ENCODE results near the gene IL36RN. TPM values are rescaled to one million over a fixed set of nuclear protein-coding genes. Genes with fewer than 3 reads are reported as not detected.

Gene IL36RN
- total RNA-seq, 1 experiment from 2014 or later = not detected

DNA sequence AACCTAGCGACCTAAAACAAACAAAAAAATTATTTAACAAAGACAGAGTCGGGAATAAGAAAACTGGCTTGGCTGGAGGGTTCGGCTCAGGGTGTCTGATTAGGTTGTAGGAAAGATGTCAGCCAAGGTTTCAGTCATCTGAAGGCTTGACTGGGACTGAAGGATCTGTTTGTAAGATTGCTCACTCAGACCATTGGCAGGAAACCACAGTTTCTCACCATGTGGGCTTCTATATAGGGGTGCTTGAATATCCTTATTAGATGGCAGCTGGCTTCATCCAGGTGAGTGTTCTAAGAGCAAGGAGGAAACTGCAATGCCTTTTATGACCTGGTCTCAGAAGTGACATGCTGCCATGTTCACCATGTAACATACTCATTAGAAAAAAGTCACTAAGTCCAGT is 5.3 kb upstream of the IL36RN start:
- no peak overlapping the region for H3K9ac ChIP-seq (ENCODE audit: low read length)
- H3K36me3 ChIP-seq (ENCODE audit: insufficient read depth, low read length) = no peaks in the 10 kb centered on the region
- H4K20me1 ChIP-seq (ENCODE audit: insufficient read depth, low read depth, low read length) = no peaks in the 10 kb centered on the region
- DNase-seq = no peak
- H3K4me2 ChIP-seq (ENCODE audit: low read depth, low read length, poor library complexity, severe bottlenecking) = no peak overlapping the region
- no peak overlapping the region for H2AFZ ChIP-seq (ENCODE audit: low read length)
- H3K9me2 ChIP-seq (replicated peaks; ENCODE audit: insufficient read depth, low read length) = no peaks in the 10 kb centered on the region
- H3K27ac ChIP-seq (ENCODE audit: low read length) = no peak overlapping the region
- H3K27me3 ChIP-seq (ENCODE audit: low read length) = no peaks in the 10 kb centered on the region
- no peaks in the 10 kb centered on the region for H3K9me3 ChIP-seq (ENCODE audit: low read length)
- H3K4me3 ChIP-seq (ENCODE audit: low read length) = no peak overlapping the region
- H3K4me1 ChIP-seq (ENCODE audit: low read length) = no peaks in the 10 kb centered on the region
- no peaks in the 10 kb centered on the region for H3K79me2 ChIP-seq (ENCODE audit: low read length)

GRCh38 chr2:113054066-113054465 is 4.9 kb upstream of the IL36RN start:
- Histone ChIP-seq H3K27ac (ENCODE audit: low read length) (no peak overlapping the region), H3K36me3 (ENCODE audit: insufficient read depth, low read length) (no peaks in the 10 kb centered on the region), H3K4me3 (ENCODE audit: low read length) (no peak overlapping the region), H4K20me1 (ENCODE audit: insufficient read depth, low read depth, low read length) (no peaks in the 10 kb centered on the region), H3K9ac (ENCODE audit: low read length) (no peak overlapping the region), H3K79me2 (ENCODE audit: low read length) (no peaks in the 10 kb centered on the region), H2AFZ (ENCODE audit: low read length) (no peak overlapping the region), H3K4me1 (ENCODE audit: low read length) (no peaks in the 10 kb centered on the region), H3K9me2 (replicated peaks; ENCODE audit: insufficient read depth, low read length) (no peaks in the 10 kb centered on the region), H3K27me3 (ENCODE audit: low read length) (no peaks in the 10 kb centered on the region), H3K4me2 (ENCODE audit: low read depth, low read length, poor library complexity, severe bottlenecking) (no peak overlapping the region), H3K9me3 (ENCODE audit: low read length) (no peaks in the 10 kb centered on the region)
- no peak for DNase-seq

- H3K4me3 ChIP-seq (ENCODE audit: low read length) = no peak overlapping the region
- DNase-seq = no peak
- no peak overlapping the region for H3K27ac ChIP-seq (ENCODE audit: low read length)
- H3K9ac ChIP-seq (ENCODE audit: low read length) = no peak overlapping the region
- no peak overlapping the region for H3K4me2 ChIP-seq (ENCODE audit: low read depth, low read length, poor library complexity, severe bottlenecking)
- H3K9me3 ChIP-seq (ENCODE audit: low read length) = no peaks in the 10 kb centered on the region
- H2AFZ ChIP-seq (ENCODE audit: low read length) = no peak overlapping the region
- H3K79me2 ChIP-seq (ENCODE audit: low read length) = no peaks in the 10 kb centered on the region
- H3K4me1 ChIP-seq (ENCODE audit: low read length) = no peaks in the 10 kb centered on the region
- no peaks in the 10 kb centered on the region for H3K36me3 ChIP-seq (ENCODE audit: insufficient read depth, low read length)
- H3K9me2 ChIP-seq (replicated peaks; ENCODE audit: insufficient read depth, low read length) = no peaks in the 10 kb centered on the region
- H3K27me3 ChIP-seq (ENCODE audit: low read length) = no peaks in the 10 kb centered on the region
- H4K20me1 ChIP-seq (ENCODE audit: insufficient read depth, low read depth, low read length) = no peaks in the 10 kb centered on the region
Measured at GRCh38 chr2:113056521-113056920, 2.5 kb upstream of the IL36RN start.

DNA sequence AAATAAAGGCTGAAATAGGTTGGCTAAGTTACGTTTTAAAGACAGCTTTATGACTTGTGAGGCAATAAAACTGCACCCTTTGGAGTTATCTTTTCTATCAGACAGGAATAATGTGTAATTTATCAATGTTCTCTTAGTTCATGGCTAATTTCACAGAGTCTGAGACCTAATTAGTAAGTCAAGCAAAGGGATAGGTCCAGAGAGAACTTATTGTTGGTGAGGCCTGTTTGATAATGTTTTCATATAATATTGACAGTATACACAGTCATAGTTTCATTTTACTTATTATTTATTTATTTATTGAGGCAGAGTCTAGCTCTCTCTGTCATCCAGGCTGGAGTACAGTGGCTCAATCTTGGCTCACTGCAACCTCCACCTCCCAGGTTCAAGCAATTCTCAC is 1.9 kb upstream of the IL36RN start:
- no peaks in the 10 kb centered on the region for H4K20me1 ChIP-seq (ENCODE audit: insufficient read depth, low read depth, low read length)
- DNase-seq = no peak
- H3K36me3 ChIP-seq (ENCODE audit: insufficient read depth, low read length) = no peaks in the 10 kb centered on the region
- no peak overlapping the region for H3K9ac ChIP-seq (ENCODE audit: low read length)
- H3K27me3 ChIP-seq (ENCODE audit: low read length) = no peaks in the 10 kb centered on the region
- H3K4me3 ChIP-seq (ENCODE audit: low read length) = no peak overlapping the region
- H3K9me3 ChIP-seq (ENCODE audit: low read length) = no peaks in the 10 kb centered on the region
- H3K4me2 ChIP-seq (ENCODE audit: low read depth, low read length, poor library complexity, severe bottlenecking) = no peak overlapping the region
- H3K9me2 ChIP-seq (replicated peaks; ENCODE audit: insufficient read depth, low read length) = no peaks in the 10 kb centered on the region
- no peak overlapping the region for H2AFZ ChIP-seq (ENCODE audit: low read length)
- H3K4me1 ChIP-seq (ENCODE audit: low read length) = no peaks in the 10 kb centered on the region
- no peak overlapping the region for H3K27ac ChIP-seq (ENCODE audit: low read length)
- H3K79me2 ChIP-seq (ENCODE audit: low read length) = no peaks in the 10 kb centered on the region

- H3K9me3 ChIP-seq (ENCODE audit: low read length) = no peaks in the 10 kb centered on the region
- H3K4me3 ChIP-seq (ENCODE audit: low read length) = no peak overlapping the region
- no peak for DNase-seq
- H3K9me2 ChIP-seq (replicated peaks; ENCODE audit: insufficient read depth, low read length) = no peaks in the 10 kb centered on the region
- no peaks in the 10 kb centered on the region for H3K27me3 ChIP-seq (ENCODE audit: low read length)
- no peak overlapping the region for H3K27ac ChIP-seq (ENCODE audit: low read length)
- H3K79me2 ChIP-seq (ENCODE audit: low read length) = no peaks in the 10 kb centered on the region
- no peak overlapping the region for H3K4me2 ChIP-seq (ENCODE audit: low read depth, low read length, poor library complexity, severe bottlenecking)
- no peaks in the 10 kb centered on the region for H4K20me1 ChIP-seq (ENCODE audit: insufficient read depth, low read depth, low read length)
- no peaks in the 10 kb centered on the region for H3K4me1 ChIP-seq (ENCODE audit: low read length)
- no peak overlapping the region for H2AFZ ChIP-seq (ENCODE audit: low read length)
- no peak overlapping the region for H3K9ac ChIP-seq (ENCODE audit: low read length)
- no peaks in the 10 kb centered on the region for H3K36me3 ChIP-seq (ENCODE audit: insufficient read depth, low read length)
Measured at GRCh38 chr2:113058411-113058994, 495 bp upstream of the IL36RN start.

- no peaks in the 10 kb centered on the region for H3K79me2 ChIP-seq (ENCODE audit: low read length)
- no peak overlapping the region for H2AFZ ChIP-seq (ENCODE audit: low read length)
- no peaks in the 10 kb centered on the region for H3K9me3 ChIP-seq (ENCODE audit: low read length)
- H3K4me3 ChIP-seq (ENCODE audit: low read length) = no peak overlapping the region
- H3K4me2 ChIP-seq (ENCODE audit: low read depth, low read length, poor library complexity, severe bottlenecking) = no peak overlapping the region
- H3K36me3 ChIP-seq (ENCODE audit: insufficient read depth, low read length) = no peaks in the 10 kb centered on the region
- H3K9me2 ChIP-seq (replicated peaks; ENCODE audit: insufficient read depth, low read length) = no peaks in the 10 kb centered on the region
- no peak overlapping the region for H3K27ac ChIP-seq (ENCODE audit: low read length)
- no peak for DNase-seq
- no peak overlapping the region for H3K9ac ChIP-seq (ENCODE audit: low read length)
- no peaks in the 10 kb centered on the region for H4K20me1 ChIP-seq (ENCODE audit: insufficient read depth, low read depth, low read length)
- H3K27me3 ChIP-seq (ENCODE audit: low read length) = no peaks in the 10 kb centered on the region
- H3K4me1 ChIP-seq (ENCODE audit: low read length) = no peaks in the 10 kb centered on the region
Measured at GRCh38 chr2:113060396-113060795, 1.4 kb downstream of the IL36RN start.

GRCh38 chr2:113060796-113061195 is 1.8 kb downstream of the IL36RN start:
- no peak for DNase-seq
- Histone ChIP-seq H3K4me3 (ENCODE audit: low read length) (no peak overlapping the region), H3K36me3 (ENCODE audit: insufficient read depth, low read length) (no peaks in the 10 kb centered on the region), H3K9ac (ENCODE audit: low read length) (no peak overlapping the region), H3K27ac (ENCODE audit: low read length) (no peak overlapping the region), H3K4me2 (ENCODE audit: low read depth, low read length, poor library complexity, severe bottlenecking) (no peak overlapping the region), H3K9me2 (replicated peaks; ENCODE audit: insufficient read depth, low read length) (no peaks in the 10 kb centered on the region), H2AFZ (ENCODE audit: low read length) (no peak overlapping the region), H3K27me3 (ENCODE audit: low read length) (no peaks in the 10 kb centered on the region), H4K20me1 (ENCODE audit: insufficient read depth, low read depth, low read length) (no peaks in the 10 kb centered on the region), H3K9me3 (ENCODE audit: low read length) (no peaks in the 10 kb centered on the region), H3K79me2 (ENCODE audit: low read length) (no peaks in the 10 kb centered on the region), H3K4me1 (ENCODE audit: low read length) (no peaks in the 10 kb centered on the region)

- no peak overlapping the region for H3K9ac ChIP-seq (ENCODE audit: low read length)
- no peak overlapping the region for H3K4me2 ChIP-seq (ENCODE audit: low read depth, low read length, poor library complexity, severe bottlenecking)
- H3K9me2 ChIP-seq (replicated peaks; ENCODE audit: insufficient read depth, low read length) = no peaks in the 10 kb centered on the region
- H3K4me3 ChIP-seq (ENCODE audit: low read length) = no peak overlapping the region
- no peak for DNase-seq
- no peaks in the 10 kb centered on the region for H3K36me3 ChIP-seq (ENCODE audit: insufficient read depth, low read length)
- no peaks in the 10 kb centered on the region for H3K79me2 ChIP-seq (ENCODE audit: low read length)
- H3K27ac ChIP-seq (ENCODE audit: low read length) = no peak overlapping the region
- H3K4me1 ChIP-seq (ENCODE audit: low read length) = no peaks in the 10 kb centered on the region
- no peak overlapping the region for H2AFZ ChIP-seq (ENCODE audit: low read length)
- no peaks in the 10 kb centered on the region for H3K27me3 ChIP-seq (ENCODE audit: low read length)
- no peaks in the 10 kb centered on the region for H4K20me1 ChIP-seq (ENCODE audit: insufficient read depth, low read depth, low read length)
- H3K9me3 ChIP-seq (ENCODE audit: low read length) = no peaks in the 10 kb centered on the region
Measured at GRCh38 chr2:113061241-113061640, 2.2 kb downstream of the IL36RN start.
